ENCODE results near the gene OR2T34.
"Not testable (repeated sequence)": the region's sequence is repeated elsewhere in the genome, so short reads cannot be mapped to it uniquely, and the experiment has no call there.

DNA sequence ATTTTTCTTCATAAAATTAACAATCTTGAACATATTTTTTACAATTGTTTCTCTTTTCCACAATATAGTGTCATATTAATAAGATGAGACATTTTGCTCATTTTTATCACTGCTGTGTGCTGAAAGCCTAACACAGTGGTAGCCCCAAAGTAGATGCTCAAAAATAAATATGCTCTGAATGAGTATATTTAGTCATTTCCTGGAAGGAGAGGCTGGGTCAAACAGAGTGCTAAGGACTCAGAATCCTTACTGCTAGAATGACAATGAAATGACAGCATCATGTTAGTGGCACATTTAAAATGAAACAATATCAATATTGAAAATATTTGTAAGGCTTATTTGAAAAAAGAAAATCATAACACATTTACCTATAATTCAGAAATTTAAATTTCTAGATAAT is 37.1 kb downstream of the OR2T34 start:
- TF ChIP-seq, protein P1, sequence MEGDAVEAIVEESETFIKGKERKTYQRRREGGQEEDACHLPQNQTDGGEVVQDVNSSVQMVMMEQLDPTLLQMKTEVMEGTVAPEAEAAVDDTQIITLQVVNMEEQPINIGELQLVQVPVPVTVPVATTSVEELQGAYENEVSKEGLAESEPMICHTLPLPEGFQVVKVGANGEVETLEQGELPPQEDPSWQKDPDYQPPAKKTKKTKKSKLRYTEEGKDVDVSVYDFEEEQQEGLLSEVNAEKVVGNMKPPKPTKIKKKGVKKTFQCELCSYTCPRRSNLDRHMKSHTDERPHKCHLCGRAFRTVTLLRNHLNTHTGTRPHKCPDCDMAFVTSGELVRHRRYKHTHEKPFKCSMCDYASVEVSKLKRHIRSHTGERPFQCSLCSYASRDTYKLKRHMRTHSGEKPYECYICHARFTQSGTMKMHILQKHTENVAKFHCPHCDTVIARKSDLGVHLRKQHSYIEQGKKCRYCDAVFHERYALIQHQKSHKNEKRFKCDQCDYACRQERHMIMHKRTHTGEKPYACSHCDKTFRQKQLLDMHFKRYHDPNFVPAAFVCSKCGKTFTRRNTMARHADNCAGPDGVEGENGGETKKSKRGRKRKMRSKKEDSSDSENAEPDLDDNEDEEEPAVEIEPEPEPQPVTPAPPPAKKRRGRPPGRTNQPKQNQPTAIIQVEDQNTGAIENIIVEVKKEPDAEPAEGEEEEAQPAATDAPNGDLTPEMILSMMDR (IDR thresholded peaks at IDR 0.05) = not testable (repeated sequence)
- TF ChIP-seq POLR2AphosphoS5, POLR2A, EP300 (IDR thresholded peaks at IDR 0.05): not testable (repeated sequence)

Measured in upper lobe of left lung (tissue), 4 donors.